HFFc6 (cell line): Measurements from ENCODE around the gene COMMD1. TPM values are rescaled to one million over a fixed set of nuclear protein-coding genes. Genes with fewer than 3 reads are reported as not detected.
A peak's percentile ranks its signal among the peaks of the same experiment; 100 is the strongest.
"Not testable (repeated sequence)": the region's sequence is repeated elsewhere in the genome, so short reads cannot be mapped to it uniquely, and the experiment has no call there.

Experiments used
- DNase-seq: peaks from one replicate; pipeline ENCODE4 v3.0.0-alpha.2; 2018
- H3K27ac Mint-ChIP-seq: 2 replicates; pipeline ENCODE4 v1.8.0; 2020; ENCODE audit warnings: mild to moderate bottlenecking, mixed read lengths
- H3K27me3 Mint-ChIP-seq: 2 replicates; pipeline ENCODE4 v1.8.0; 2021; ENCODE audit warnings: mild to moderate bottlenecking, moderate library complexity, mixed read lengths; ENCODE audit not compliant: insufficient read depth
- H3K36me3 Mint-ChIP-seq: 2 replicates; pipeline ENCODE4 v1.8.0; 2021; ENCODE audit warnings: low read depth, mixed read lengths
- H3K4me1 Mint-ChIP-seq: 2 replicates; pipeline ENCODE4 v1.8.0; 2020; ENCODE audit warnings: low read depth, mixed read lengths
- H3K4me3 Mint-ChIP-seq: 2 replicates; pipeline ENCODE4 v1.8.0; 2020; ENCODE audit warnings: mild to moderate bottlenecking, moderate library complexity, mixed read lengths
- H3K9me3 Mint-ChIP-seq: 2 replicates; pipeline ENCODE4 v1.8.0; 2020; ENCODE audit warnings: mild to moderate bottlenecking, mixed read lengths
- CTCF ChIP-seq: fragments of 200-600 bp; sonication (generic); IDR thresholded peaks from 2 replicates; pipeline ENCODE4 v1.5.0; 2021; ENCODE audit warnings: antibody characterized with exemption, mild to moderate bottlenecking
- total RNA-seq, 6 experiments: library from RNA; stranded (reverse); fragmentation: NEBNext Ultra II Directional; extraction: Animal tissue kit (Norgen Biotek cat#: 25700); gene quantifications; 2 replicates in 1 of 6; 3 replicates in 5 of 6; pipeline ENCODE4 v1.2.3, GENCODE V29; 2021

COMMD1 gene
- total RNA-seq, 6 experiments from 2014 or later: 41.1 to 53.6 (median 48.3) TPM

DNA sequence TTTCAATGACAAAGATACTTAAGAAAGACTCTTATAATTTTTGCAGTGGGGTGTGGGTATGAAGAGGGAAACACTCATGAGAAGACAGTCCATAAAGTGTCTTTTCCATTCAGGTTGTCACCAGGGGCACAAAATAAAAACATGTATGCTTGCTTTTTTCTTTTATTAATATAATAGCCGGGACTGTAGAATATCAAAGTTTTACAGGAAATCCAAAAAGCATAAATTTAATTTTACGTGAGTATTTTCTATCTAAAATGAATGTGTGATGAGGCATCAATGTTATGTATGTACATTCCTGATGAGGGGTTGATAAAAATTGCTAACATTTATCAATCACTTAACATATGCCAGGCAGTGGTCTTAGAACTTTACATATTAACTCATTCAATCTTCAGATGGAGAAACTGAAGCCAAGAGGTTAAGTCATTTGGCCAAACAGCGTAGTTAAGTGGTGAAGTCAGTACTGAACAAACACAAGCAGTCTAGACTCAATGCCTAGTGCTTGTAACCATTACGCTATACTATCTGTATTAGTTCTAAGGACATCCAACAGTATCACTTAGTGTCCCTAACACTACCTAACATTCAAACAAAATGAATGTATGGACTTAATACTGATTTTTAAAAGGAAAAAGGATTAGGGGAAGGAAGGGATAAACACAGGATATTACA is 27.8 kb upstream of the COMMD1 start:
- Mint-ChIP-seq H3K36me3 (peaks cover 37% of the 10 kb centered on the region), H3K27me3 (no peaks in the 10 kb centered on the region; the same call in none of the 2 replicates), H3K27ac (peak overlapping the region; percentile 11; the same call in 1 of the 2 replicates)

DNA sequence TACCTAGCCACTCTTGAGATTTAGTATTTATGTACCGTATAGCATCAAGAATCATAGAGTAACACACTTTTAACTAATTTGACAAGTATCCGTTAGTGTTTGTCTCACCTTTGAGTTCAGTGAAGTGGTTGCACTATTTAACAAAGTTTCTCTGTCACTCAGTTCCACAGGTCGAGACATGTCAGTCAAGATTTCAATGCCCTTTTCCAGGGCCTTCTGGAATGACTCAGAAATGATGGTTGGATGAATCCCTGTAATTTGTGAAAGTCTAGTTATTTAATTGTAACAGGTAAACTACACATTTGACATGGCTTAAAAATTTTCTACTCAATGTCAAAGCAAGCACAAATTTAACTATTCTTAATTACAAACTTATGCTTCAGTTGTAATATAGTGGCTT is 26.7 kb upstream of the COMMD1 start:
- Mint-ChIP-seq H3K9me3 (no peaks in the 10 kb centered on the region), H3K36me3 (peaks cover 33% of the 10 kb centered on the region), H3K27me3 (no peaks in the 10 kb centered on the region; the same call in 1 of the 2 replicates), H3K4me1 (no peaks in the 10 kb centered on the region), H3K27ac (no peak overlapping the region), H3K4me3 (no peak overlapping the region)
- TF ChIP-seq CTCF: no peak
- no peak for DNase-seq

More for the DNA sequence above, 27.8 kb upstream of the COMMD1 start:
- Mint-ChIP-seq H3K4me1 (no peaks in the 10 kb centered on the region), H3K9me3 (no peaks in the 10 kb centered on the region), H3K4me3 (no peak overlapping the region)
- no peak for DNase-seq
- TF ChIP-seq CTCF: no peak

- not testable (repeated sequence) for H3K9me3 Mint-ChIP-seq, H3K27me3 Mint-ChIP-seq, H3K4me1 Mint-ChIP-seq, DNase-seq, H3K4me3 Mint-ChIP-seq
- Mint-ChIP-seq H3K27ac (peak overlapping the region; percentile 13; the same call in 1 of the 2 replicates), H3K36me3 (peaks cover 33% of the 10 kb centered on the region)
Measured at GRCh38 chr2:61879351-61879750, 26.1 kb upstream of the COMMD1 start.

DNA sequence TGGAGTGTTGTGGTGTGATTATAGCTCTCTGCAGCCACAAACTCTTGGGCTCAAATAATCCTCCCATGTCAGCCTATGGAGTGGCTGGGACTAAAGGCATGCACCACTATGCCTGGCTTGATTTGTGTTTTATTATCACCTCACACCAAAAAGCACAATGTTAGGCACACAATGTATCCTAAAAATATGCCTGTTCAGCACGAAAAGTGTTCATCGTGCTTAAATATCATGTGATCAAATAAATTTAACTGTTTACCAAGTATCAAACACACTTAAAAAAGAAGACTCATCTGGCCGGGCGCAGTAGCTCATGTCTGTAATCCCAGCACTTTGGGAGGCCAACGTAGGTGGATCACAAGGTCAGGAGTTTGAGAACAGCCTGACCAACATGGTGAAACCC is 22.6 kb upstream of the COMMD1 start:
- no peak overlapping the region; the same call in 1 of the 2 replicates for H3K4me3 Mint-ChIP-seq
- H3K4me1 Mint-ChIP-seq: peaks cover 18% of the 10 kb centered on the region
- H3K27me3 Mint-ChIP-seq: no peaks in the 10 kb centered on the region
- no peaks in the 10 kb centered on the region for H3K9me3 Mint-ChIP-seq
- peaks cover 35% of the 10 kb centered on the region for H3K36me3 Mint-ChIP-seq
- no peak for TF ChIP-seq CTCF
- no peak overlapping the region for H3K27ac Mint-ChIP-seq
- no peak for DNase-seq

DNA sequence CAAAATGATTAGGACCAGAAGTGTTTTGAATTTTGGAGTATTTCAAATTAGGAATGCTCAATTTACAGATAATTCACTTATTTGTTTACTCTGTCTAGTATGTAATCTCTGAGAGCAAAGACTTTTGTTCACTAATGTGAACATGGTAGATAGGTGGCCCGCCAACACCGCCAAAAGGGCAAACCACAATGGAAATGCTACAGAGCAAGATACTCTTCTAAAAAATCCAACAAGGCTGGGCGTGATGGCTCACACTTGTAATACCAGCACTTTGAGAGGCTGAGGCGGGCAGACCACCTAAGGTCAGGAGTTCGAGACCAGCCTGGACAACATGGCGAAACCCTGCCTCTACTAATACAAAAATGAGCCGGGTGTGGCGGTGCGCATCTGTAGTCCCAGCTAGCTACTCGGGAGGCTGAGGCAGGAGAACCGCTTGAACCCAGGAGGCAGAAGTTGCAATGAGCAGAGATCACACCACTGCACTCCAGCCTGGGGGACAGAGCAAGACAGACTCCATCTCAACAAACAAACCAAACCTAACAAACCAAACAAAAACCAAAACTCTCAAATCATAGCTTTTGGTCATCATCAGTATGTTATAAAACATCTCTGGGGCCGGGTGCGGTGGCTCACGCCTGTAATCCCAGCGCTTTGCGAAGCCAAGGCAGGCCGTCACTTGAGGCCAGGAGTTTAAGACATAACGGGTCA is 19.4 kb upstream of the COMMD1 start:
- H3K36me3 Mint-ChIP-seq: peaks cover 24% of the 10 kb centered on the region
- H3K4me1 Mint-ChIP-seq: peaks cover 18% of the 10 kb centered on the region
- no peaks in the 10 kb centered on the region for H3K9me3 Mint-ChIP-seq
- DNase-seq: no peak
- H3K4me3 Mint-ChIP-seq: peak overlapping the region; percentile 98
- no peak overlapping the region for H3K27ac Mint-ChIP-seq
- TF ChIP-seq CTCF: no peak
- H3K27me3 Mint-ChIP-seq: no peaks in the 10 kb centered on the region; the same call in 1 of the 2 replicates

DNA sequence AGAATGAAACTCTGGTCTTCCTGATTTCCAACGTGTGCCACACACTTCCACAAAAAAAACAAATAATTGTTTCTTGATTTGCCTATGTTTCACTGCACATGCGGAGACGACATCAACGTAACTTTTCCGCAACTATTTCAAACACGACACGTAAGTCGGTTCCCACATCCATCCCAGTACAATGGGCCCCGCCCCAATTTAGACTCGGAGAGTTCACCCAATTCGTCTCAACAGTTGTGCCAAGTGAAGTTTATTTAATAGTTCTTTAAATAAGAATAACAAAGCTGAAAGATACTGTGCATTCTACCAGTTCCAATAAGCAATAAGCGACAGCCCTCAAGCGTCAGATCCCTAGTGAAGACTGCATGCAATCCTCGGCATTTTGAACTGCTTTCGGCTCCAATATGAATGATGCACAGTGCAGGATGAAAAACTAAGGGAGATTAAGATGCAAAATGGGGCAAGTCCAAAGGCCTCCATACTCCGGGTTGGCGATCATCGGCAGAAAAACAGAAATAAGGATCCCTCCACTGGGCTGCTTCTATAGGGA is 17.7 kb upstream of the COMMD1 start:
- H3K4me3 Mint-ChIP-seq: peak overlapping the region; percentile 98
- peak; percentile 10 for DNase-seq

More for the DNA sequence above, 17.7 kb upstream of the COMMD1 start:
- Mint-ChIP-seq H3K27me3 (no peaks in the 10 kb centered on the region; the same call in 1 of the 2 replicates), H3K27ac (peak overlapping the region; percentile 99), H3K36me3 (peaks cover 24% of the 10 kb centered on the region), H3K9me3 (no peaks in the 10 kb centered on the region), H3K4me1 (peaks cover 18% of the 10 kb centered on the region)
- TF ChIP-seq CTCF: no peak
